ENCODE results near the gene UPF2. TPM values are rescaled to one million over a fixed set of nuclear protein-coding genes. Genes with fewer than 3 reads are reported as not detected.

Gene UPF2
- total and polyA plus RNA-seq, 10 of the 15 experiments (the other 5 are each of a cell fraction or from before 2014, with no cell fraction given): 21.0 to 44.4 (median 25.9) TPM

GRCh38 chr10:11882646-11883375 lies 159.8 kb downstream of the UPF2 start:
- FAIRE-seq (no peak), DNase-seq (ENCODE audit: low read depth, low spot score) (no peak), ATAC-seq (no peak)
- SMC1A ChIA-PET (ENCODE audit: uncharacterized antibody, unreplicated experiment): no interaction called here
- no peak overlapping the region for H3K27ac ChIP-seq (ENCODE audit: control insufficient read depth, insufficient read depth)
- peaks cover 13% of the 10 kb centered on the region for H3K4me1 ChIP-seq (ENCODE audit: control insufficient read depth, insufficient read depth, low read length)
- no peaks in the 10 kb centered on the region for H3K79me2 ChIP-seq (ENCODE audit: control insufficient read depth, insufficient read depth, low read length)
- no peak overlapping the region for H3K9ac ChIP-seq (ENCODE audit: control insufficient read depth, insufficient read depth, low read length)
- no peaks in the 10 kb centered on the region for H3K9me3 ChIP-seq (replicated peaks; ENCODE audit: control insufficient read depth, insufficient read depth, low read length)
- no peak overlapping the region for H3K4me3 ChIP-seq
- H2AFZ ChIP-seq (ENCODE audit: control insufficient read depth, low read depth, low read length): no peak overlapping the region
- intact Hi-C loops (cut with micrococcal nuclease; ENCODE audit: unreplicated experiment) (no loop called here), in situ Hi-C loops (cut with MboI) (no loop called here)
- H4K20me1 ChIP-seq (ENCODE audit: control insufficient read depth, insufficient read depth): no peaks in the 10 kb centered on the region
- RAD21 ChIA-PET (ENCODE audit: unreplicated experiment): interaction anchor here (1.4 kb wide), 1 partner anchor 111 kb away, joined by 4 read pairs; no protein-coding TSS in a partner anchor
- no peaks in the 10 kb centered on the region for H3K36me3 ChIP-seq (ENCODE audit: control insufficient read depth in 2 of 2, insufficient read depth in 2 of 2, low read length in 1 of 2)
- BruUV-seq (replicated peaks): no TSS peak
- 66% methylated on average over 14 of the region's 14 CpGs for WGBS (ENCODE audit: insufficient coverage, insufficient replicate concordance, low lambda C conversion rate, missing lambda C conversion rate)
- POLR2A ChIA-PET: interaction anchor here (1.0 kb wide), 1 partner anchor 8 kb away, joined by 4 read pairs; no protein-coding TSS in a partner anchor
- CTCF ChIA-PET: no interaction called here
- no peak overlapping the region for H3K4me2 ChIP-seq (ENCODE audit: control insufficient read depth, insufficient read depth)
- no peaks in the 10 kb centered on the region for H3K27me3 ChIP-seq (replicated peaks in 1 of 2; ENCODE audit: control insufficient read depth in 2 of 2, insufficient read depth in 2 of 2, low read length in 1 of 2)
- TF ChIP-seq, protein P1, sequence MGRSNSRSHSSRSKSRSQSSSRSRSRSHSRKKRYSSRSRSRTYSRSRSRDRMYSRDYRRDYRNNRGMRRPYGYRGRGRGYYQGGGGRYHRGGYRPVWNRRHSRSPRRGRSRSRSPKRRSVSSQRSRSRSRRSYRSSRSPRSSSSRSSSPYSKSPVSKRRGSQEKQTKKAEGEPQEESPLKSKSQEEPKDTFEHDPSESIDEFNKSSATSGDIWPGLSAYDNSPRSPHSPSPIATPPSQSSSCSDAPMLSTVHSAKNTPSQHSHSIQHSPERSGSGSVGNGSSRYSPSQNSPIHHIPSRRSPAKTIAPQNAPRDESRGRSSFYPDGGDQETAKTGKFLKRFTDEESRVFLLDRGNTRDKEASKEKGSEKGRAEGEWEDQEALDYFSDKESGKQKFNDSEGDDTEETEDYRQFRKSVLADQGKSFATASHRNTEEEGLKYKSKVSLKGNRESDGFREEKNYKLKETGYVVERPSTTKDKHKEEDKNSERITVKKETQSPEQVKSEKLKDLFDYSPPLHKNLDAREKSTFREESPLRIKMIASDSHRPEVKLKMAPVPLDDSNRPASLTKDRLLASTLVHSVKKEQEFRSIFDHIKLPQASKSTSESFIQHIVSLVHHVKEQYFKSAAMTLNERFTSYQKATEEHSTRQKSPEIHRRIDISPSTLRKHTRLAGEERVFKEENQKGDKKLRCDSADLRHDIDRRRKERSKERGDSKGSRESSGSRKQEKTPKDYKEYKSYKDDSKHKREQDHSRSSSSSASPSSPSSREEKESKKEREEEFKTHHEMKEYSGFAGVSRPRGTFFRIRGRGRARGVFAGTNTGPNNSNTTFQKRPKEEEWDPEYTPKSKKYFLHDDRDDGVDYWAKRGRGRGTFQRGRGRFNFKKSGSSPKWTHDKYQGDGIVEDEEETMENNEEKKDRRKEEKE (IDR thresholded peaks at IDR 0.05): no peak
- no peak for TF ChIP-seq NR2C1 (IDR thresholded peaks at IDR 0.05)
- TF ChIP-seq TBL1XR1 (IDR thresholded peaks at IDR 0.05; ENCODE audit: low read depth, low read length): no peak
- TF ChIP-seq USF2 (IDR thresholded peaks at IDR 0.05; ENCODE audit: borderline replicate concordance, low read depth, low read length): no peak
- no peak for TF ChIP-seq CREB1 (IDR thresholded peaks at IDR 0.05; ENCODE audit: low read depth)
- no peak for TF ChIP-seq PKNOX1 (IDR thresholded peaks at IDR 0.05)
- TF ChIP-seq SUPT20H (IDR thresholded peaks at IDR 0.05; ENCODE audit: borderline replicate concordance, control insufficient read depth, low read depth, low read length): no peak
- TF ChIP-seq CHD2 (IDR thresholded peaks at IDR 0.05; ENCODE audit: borderline replicate concordance, low read depth, low read length): no peak
- TF ChIP-seq, protein P2, sequence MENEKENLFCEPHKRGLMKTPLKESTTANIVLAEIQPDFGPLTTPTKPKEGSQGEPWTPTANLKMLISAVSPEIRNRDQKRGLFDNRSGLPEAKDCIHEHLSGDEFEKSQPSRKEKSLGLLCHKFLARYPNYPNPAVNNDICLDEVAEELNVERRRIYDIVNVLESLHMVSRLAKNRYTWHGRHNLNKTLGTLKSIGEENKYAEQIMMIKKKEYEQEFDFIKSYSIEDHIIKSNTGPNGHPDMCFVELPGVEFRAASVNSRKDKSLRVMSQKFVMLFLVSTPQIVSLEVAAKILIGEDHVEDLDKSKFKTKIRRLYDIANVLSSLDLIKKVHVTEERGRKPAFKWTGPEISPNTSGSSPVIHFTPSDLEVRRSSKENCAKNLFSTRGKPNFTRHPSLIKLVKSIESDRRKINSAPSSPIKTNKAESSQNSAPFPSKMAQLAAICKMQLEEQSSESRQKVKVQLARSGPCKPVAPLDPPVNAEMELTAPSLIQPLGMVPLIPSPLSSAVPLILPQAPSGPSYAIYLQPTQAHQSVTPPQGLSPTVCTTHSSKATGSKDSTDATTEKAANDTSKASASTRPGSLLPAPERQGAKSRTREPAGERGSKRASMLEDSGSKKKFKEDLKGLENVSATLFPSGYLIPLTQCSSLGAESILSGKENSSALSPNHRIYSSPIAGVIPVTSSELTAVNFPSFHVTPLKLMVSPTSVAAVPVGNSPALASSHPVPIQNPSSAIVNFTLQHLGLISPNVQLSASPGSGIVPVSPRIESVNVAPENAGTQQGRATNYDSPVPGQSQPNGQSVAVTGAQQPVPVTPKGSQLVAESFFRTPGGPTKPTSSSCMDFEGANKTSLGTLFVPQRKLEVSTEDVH (IDR thresholded peaks at IDR 0.05; ENCODE audit: low read depth, partially characterized antibody): no peak
- no peak for TF ChIP-seq FOXM1 (IDR thresholded peaks at IDR 0.05; ENCODE audit: low read depth, low read length)
- no peak for TF ChIP-seq HDAC6 (IDR thresholded peaks at IDR 0.05; ENCODE audit: unreplicated experiment)
- no peak for TF ChIP-seq EED (IDR thresholded peaks at IDR 0.05; ENCODE audit: low read depth)
- TF ChIP-seq MTA2 (IDR thresholded peaks at IDR 0.05; ENCODE audit: low read depth): no peak
- no peak for TF ChIP-seq SMC3 (IDR thresholded peaks at IDR 0.05; ENCODE audit: borderline replicate concordance, low read length)
- TF ChIP-seq ASH2L (IDR thresholded peaks at IDR 0.05; ENCODE audit: borderline replicate concordance, low read depth): no peak

Measured in GM12878 (cell line).